Naive thymus-derived CD4-positive, alpha-beta T cell (primary cell): ENCODE results near the gene PDE5A. TPM values are rescaled to one million over a fixed set of nuclear protein-coding genes. Genes with fewer than 3 reads are reported as not detected.

ENCODE experiments used
- ATAC-seq: fragments of 150-1000 bp; cut with Tn5 transposase; 2 replicates; pipeline ENCODE4 v1.10.0; 2021; ENCODE audit warnings: mild to moderate bottlenecking, moderate library complexity
- CTCF ChIA-PET: fragments of 350-600 bp; sonication (Branson Sonifier 250); formaldehyde crosslinking; loops from one replicate; lab custom pipeline; 2021; ENCODE audit warnings: antibody characterized with exemption; lab: Charles Lee
- POLR2A ChIA-PET: fragments of 350-600 bp; sonication (Branson Sonifier 250); formaldehyde crosslinking; loops from one replicate; lab custom pipeline; 2021; ENCODE audit warnings: antibody characterized with exemption, inconsistent platforms; lab: Charles Lee
- DNase-seq, 9 donors: peaks; one replicate each; pipeline versions ENCODE4 v3.0.0 to v3.0.0-alpha.2; 2020 to 2022; ENCODE audit warnings: mixed read lengths in 1 of 9
- H3K27ac ChIP-seq: one replicate; pipeline ENCODE4 v1.7.0; 2013; ENCODE audit warnings: mild to moderate bottlenecking, low read depth, low read length, moderate library complexity
- H3K27me3 ChIP-seq, 2 donors: one replicate each; pipeline ENCODE4 v1.7.0; 2013; ENCODE audit warnings: low read length in 2 of 2, mild to moderate bottlenecking in 2 of 2, moderate library complexity in 2 of 2; ENCODE audit not compliant: control insufficient read depth in 2 of 2, insufficient read depth in 2 of 2
- H3K36me3 ChIP-seq, 3 experiments: 1 replicate in 2 of 3; 2 replicates in 1 of 3; pipeline ENCODE4 v1.7.0; 2013; ENCODE audit warnings: low read length in 3 of 3, mild to moderate bottlenecking in 3 of 3, moderate library complexity in 1 of 3; ENCODE audit not compliant: insufficient read depth in 3 of 3, control insufficient read depth in 2 of 3
- H3K4me1 ChIP-seq, 2 donors: one replicate each; pipeline ENCODE4 v1.7.0; 2013; ENCODE audit warnings: low read length in 2 of 2, mild to moderate bottlenecking in 2 of 2, moderate library complexity in 1 of 2; ENCODE audit not compliant: control insufficient read depth in 2 of 2, insufficient read depth in 2 of 2
- H3K4me3 ChIP-seq: 2 replicates; pipeline ENCODE4 v1.7.0; 2013; ENCODE audit warnings: mild to moderate bottlenecking, low read length
- H3K9me3 ChIP-seq, 3 experiments: 1 replicate in 2 of 3; 2 replicates in 1 of 3; pipeline ENCODE4 v1.7.0; 2013; ENCODE audit warnings: low read length in 3 of 3; ENCODE audit not compliant: control insufficient read depth in 2 of 3
- H3K27ac Mint-ChIP-seq, 9 donors: one replicate each; pipeline ENCODE4 v1.8.0; 2020 to 2022; ENCODE audit warnings: mixed read lengths in 9 of 9, mild to moderate bottlenecking in 8 of 9, moderate library complexity in 5 of 9, inconsistent platforms in 2 of 9
- H3K27me3 Mint-ChIP-seq, 5 donors: one replicate each; pipeline ENCODE4 v1.8.0; 2021 to 2022; ENCODE audit warnings: mixed read lengths in 5 of 5, mild to moderate bottlenecking in 1 of 5
- H3K36me3 Mint-ChIP-seq, 5 donors: one replicate each; pipeline ENCODE4 v1.8.0; 2020 to 2022; ENCODE audit warnings: mixed read lengths in 5 of 5, mild to moderate bottlenecking in 3 of 5, inconsistent platforms in 1 of 5
- H3K4me1 Mint-ChIP-seq, 7 donors: one replicate each; pipeline ENCODE4 v1.8.0; 2020 to 2022; ENCODE audit warnings: mixed read lengths in 7 of 7, mild to moderate bottlenecking in 3 of 7, inconsistent platforms in 1 of 7
- H3K4me3 Mint-ChIP-seq, 10 donors: one replicate each; pipeline ENCODE4 v1.8.0; 2020 to 2022; ENCODE audit warnings: mild to moderate bottlenecking in 10 of 10, mixed read lengths in 10 of 10, moderate library complexity in 6 of 10, inconsistent platforms in 2 of 10
- H3K9me3 Mint-ChIP-seq, 11 donors: one replicate each; pipeline ENCODE4 v1.8.0; 2020 to 2022; ENCODE audit warnings: mixed read lengths in 11 of 11, mild to moderate bottlenecking in 4 of 11, inconsistent platforms in 1 of 11, moderate library complexity in 1 of 11
- intact Hi-C, 2 donors: fragments of 100-400 bp; cut with micrococcal nuclease; formaldehyde crosslinking; loops; one replicate each; pipeline ENCODE4 v1.15.1; 2023
- polyA plus RNA-seq, 2 donors: library from polyadenylated mRNA; unstranded; fragments of 300-500 nt; fragmentation: Illumina TruSeq; gene quantifications; one replicate each; pipeline ENCODE4 v1.2.3, GENCODE V29; 2021
- total RNA-seq, 6 experiments: library from RNA in 5 of 6; stranded (reverse) in 5 of 6; gene quantifications; 1 replicate in 5 of 6; 2 replicates in 1 of 6; pipeline ENCODE4 v1.2.3 and lab custom pipeline; 2021 to 2026

Gene PDE5A
- total and polyA plus RNA-seq, 7 experiments from 2014 or later = 0.21 to 2.6 (median 0.65) TPM

DNA sequence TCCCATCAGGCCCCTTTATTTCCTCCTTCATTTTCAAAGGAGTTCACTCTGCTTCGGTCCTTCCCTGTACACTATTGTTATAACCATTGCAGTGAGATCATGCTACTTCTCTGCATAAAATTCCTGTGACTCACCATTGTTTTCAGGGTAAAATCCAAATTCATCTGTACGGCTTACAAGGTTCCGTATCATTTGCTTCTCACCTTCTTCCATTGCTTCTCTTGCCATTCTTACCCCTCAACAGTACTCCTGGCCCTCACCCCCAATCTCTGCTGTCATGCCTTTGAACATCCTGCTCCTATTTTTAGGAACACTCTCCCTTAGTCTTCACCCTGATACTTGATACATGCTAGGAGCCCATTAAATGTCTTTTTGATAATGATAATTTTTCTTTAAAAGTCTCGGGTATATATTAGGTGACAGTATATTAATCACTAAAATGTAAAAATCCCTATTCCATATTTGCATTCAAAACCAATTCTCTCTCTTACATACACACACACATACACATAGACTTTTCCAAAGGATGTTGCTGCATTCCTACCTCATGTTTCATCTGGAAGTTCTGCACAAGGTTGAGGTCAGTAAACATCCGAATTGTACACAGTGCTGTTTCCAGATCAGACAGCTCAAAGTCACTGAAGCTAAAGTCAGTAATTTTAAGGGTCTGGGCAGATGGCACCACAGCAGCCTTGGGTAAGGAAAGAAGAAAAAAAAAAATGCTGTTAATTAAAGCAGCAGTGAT, 103.4 kb downstream of the PDE5A start:
- Histone ChIP-seq H3K4me1 (no peaks in the 10 kb centered on the region), H3K9me3 (no peaks in the 10 kb centered on the region), H3K27ac (no peak overlapping the region), H3K36me3 (no peaks in the 10 kb centered on the region), H3K4me3 (no peak overlapping the region), H3K27me3 (no peaks in the 10 kb centered on the region)
- ChIA-PET CTCF (no interaction called here), POLR2A (no interaction called here)
- Mint-ChIP-seq H3K4me3 (no peak overlapping the region), H3K27me3 (no peaks in the 10 kb centered on the region), H3K27ac (peak overlapping the region in 1 of 9 donors; percentile 3), H3K9me3 (no peaks in the 10 kb centered on the region), H3K36me3 (peaks cover 0 to 39% (median 17%) of the 10 kb centered on the region in 5 donors), H3K4me1 (peaks cover 0 to 8% (median 0%) of the 10 kb centered on the region in 7 donors)
- intact Hi-C loops = no loop called here
- DNase-seq (no peak), ATAC-seq (no peak)

DNA sequence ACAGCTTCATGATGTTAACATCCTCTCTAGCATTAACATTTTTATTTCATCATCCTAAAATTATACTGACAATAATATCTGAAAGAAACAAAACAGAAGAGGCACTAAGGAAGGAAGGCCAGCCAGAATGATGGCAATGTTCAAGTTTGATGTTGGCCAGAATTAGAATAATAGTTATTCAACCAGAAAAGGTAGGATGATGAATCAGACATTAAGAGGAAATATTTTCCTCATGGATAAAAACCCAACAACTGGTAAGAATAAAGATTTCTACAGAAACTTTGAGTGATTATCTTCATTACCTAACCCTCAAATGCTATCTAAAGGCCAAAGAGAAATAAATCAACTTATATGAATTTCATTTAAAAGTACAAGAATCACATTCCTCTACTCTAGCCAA, 105.2 kb downstream of the PDE5A start:
- intact Hi-C loops = no loop called here
- H3K9me3 ChIP-seq = no peaks in the 10 kb centered on the region
- no peaks in the 10 kb centered on the region for H3K27me3 Mint-ChIP-seq
- H3K4me3 Mint-ChIP-seq = no peak overlapping the region
- peaks cover 0 to 8% (median 0%) of the 10 kb centered on the region in 7 donors for H3K4me1 Mint-ChIP-seq
- DNase-seq = no peak
- ChIA-PET CTCF (no interaction called here), POLR2A (no interaction called here)
- no peak overlapping the region for H3K27ac ChIP-seq
- no peaks in the 10 kb centered on the region for H3K27me3 ChIP-seq
- peaks cover 0 to 32% (median 13%) of the 10 kb centered on the region in 5 donors for H3K36me3 Mint-ChIP-seq
- H3K4me1 ChIP-seq = no peaks in the 10 kb centered on the region
- H3K9me3 Mint-ChIP-seq = no peaks in the 10 kb centered on the region
- H3K36me3 ChIP-seq = no peaks in the 10 kb centered on the region
- peak overlapping the region in 3 of 9 donors; percentile 13 to 60 (median 16) for H3K27ac Mint-ChIP-seq
- no peak overlapping the region for H3K4me3 ChIP-seq
- no peak for ATAC-seq

DNA sequence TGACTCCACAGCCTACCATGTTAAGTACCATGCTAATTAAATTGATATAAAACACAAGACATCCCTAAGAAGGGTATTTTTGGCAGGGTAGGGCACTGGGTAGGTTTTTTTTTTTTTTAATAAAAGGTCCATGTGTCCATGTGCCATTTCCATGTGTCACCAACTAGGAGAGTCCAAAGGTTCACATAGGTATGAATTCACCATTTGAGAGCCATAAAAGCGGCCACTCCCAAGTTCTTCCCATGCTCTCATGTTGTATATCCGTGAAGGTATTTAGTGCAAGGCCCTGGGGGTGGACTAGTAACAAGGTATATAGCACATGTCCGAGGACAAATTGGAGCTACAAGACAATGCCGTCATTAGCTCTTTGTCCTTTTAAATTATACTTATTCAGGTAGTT, 107.3 kb downstream of the PDE5A start:
- POLR2A ChIA-PET = no interaction called here
- Histone ChIP-seq H3K27me3 (no peaks in the 10 kb centered on the region), H3K4me1 (no peaks in the 10 kb centered on the region), H3K27ac (no peak overlapping the region), H3K4me3 (no peak overlapping the region), H3K36me3 (peaks cover 0 to 3% (median 0%) of the 10 kb centered on the region in 3 experiments), H3K9me3 (no peaks in the 10 kb centered on the region)
- no peaks in the 10 kb centered on the region for H3K9me3 Mint-ChIP-seq
- H3K4me3 Mint-ChIP-seq = no peak overlapping the region
- CTCF ChIA-PET = no interaction called here
- peaks cover 0 to 8% (median 0%) of the 10 kb centered on the region in 7 donors for H3K4me1 Mint-ChIP-seq
- H3K36me3 Mint-ChIP-seq = peaks cover 0 to 42% (median 21%) of the 10 kb centered on the region in 5 donors
- intact Hi-C loops = no loop called here
- DNase-seq (no peak), ATAC-seq (no peak)
- no peak overlapping the region for H3K27ac Mint-ChIP-seq
- no peaks in the 10 kb centered on the region for H3K27me3 Mint-ChIP-seq

DNA sequence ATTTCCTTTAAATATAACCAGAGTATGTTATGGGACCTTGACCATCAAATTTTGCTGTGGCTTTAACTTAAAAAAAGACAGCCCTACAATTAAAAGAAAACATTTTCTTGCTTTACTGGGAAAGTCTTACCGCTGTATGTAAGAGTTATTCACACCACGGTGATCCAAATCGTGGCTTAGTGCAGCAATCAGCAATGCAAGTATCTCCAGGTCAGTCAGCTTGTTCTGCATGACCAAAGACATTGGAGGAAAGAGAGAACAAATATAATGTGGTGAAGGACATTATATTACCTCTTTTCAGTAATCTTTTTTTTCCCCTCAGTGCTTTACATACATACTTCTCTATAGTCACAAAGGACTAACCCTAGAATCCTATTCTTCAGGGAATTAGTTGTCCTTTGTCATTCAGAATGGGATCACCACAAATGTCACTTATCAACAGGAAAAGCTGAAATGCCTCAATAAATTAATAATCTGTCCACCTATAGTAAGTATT, 109.6 kb downstream of the PDE5A start:
- Histone ChIP-seq H3K27ac (no peak overlapping the region), H3K9me3 (no peaks in the 10 kb centered on the region), H3K4me3 (no peak overlapping the region), H3K36me3 (peaks cover 0 to 16% (median 4%) of the 10 kb centered on the region in 3 experiments), H3K27me3 (no peaks in the 10 kb centered on the region), H3K4me1 (no peaks in the 10 kb centered on the region)
- Mint-ChIP-seq H3K27me3 (no peaks in the 10 kb centered on the region), H3K36me3 (peaks cover 0 to 35% (median 21%) of the 10 kb centered on the region in 5 donors), H3K9me3 (no peaks in the 10 kb centered on the region), H3K4me3 (no peak overlapping the region), H3K27ac (no peak overlapping the region), H3K4me1 (peaks cover 0 to 8% (median 0%) of the 10 kb centered on the region in 7 donors)
- ChIA-PET POLR2A (interaction anchor here (0.6 kb wide), 1 partner anchor 1143 kb away, joined by 3 read pairs; no protein-coding TSS in a partner anchor), CTCF (no interaction called here)
- intact Hi-C loops = no loop called here
- DNase-seq (no peak), ATAC-seq (no peak)

DNA sequence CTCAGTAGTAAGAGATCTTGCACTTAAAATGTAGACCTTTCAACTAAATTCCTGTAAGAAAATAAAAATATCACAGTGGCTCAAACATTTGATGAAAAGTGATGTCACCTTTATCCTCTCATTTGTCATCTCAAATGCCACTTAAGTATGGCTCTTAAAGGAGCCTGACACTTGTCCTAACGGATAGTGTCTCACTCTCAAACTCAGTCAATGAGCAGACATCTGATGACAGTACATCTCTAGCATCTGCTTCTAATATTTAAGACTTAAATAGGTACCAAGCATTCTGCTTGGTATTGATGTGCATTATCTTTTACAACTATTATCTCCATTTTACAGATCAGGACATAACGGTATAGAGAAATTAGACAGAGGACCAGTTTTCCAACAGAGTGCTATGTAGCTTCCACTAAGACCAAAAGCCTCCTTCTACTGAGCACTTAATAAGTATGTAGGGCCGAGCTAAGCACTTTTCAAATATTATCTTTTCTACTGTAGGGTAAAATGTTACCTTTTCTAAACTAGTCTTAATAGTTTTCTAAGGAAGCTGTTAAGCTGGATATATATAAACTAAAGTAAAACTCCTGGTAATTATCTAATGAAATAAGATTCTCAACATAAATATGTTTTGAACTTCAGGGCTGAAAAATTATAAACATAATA, 110.2 kb downstream of the PDE5A start:
- H3K4me3 ChIP-seq = no peak overlapping the region
- ATAC-seq (no peak), DNase-seq (no peak)
- no peak overlapping the region for H3K4me3 Mint-ChIP-seq
- peaks cover 0 to 8% (median 0%) of the 10 kb centered on the region in 7 donors for H3K4me1 Mint-ChIP-seq
- H3K9me3 Mint-ChIP-seq = no peaks in the 10 kb centered on the region
- POLR2A ChIA-PET = no interaction called here
- intact Hi-C loops = no loop called here
- H3K9me3 ChIP-seq = no peaks in the 10 kb centered on the region
- no peaks in the 10 kb centered on the region for H3K4me1 ChIP-seq
- H3K36me3 ChIP-seq = peaks cover 0 to 19% (median 10%) of the 10 kb centered on the region in 3 experiments
- no peaks in the 10 kb centered on the region for H3K27me3 ChIP-seq
- CTCF ChIA-PET = no interaction called here
- peak overlapping the region in 1 of 9 donors; percentile 30 for H3K27ac Mint-ChIP-seq
- no peak overlapping the region for H3K27ac ChIP-seq
- peaks cover 0 to 39% (median 27%) of the 10 kb centered on the region in 5 donors for H3K36me3 Mint-ChIP-seq
- no peaks in the 10 kb centered on the region for H3K27me3 Mint-ChIP-seq

DNA sequence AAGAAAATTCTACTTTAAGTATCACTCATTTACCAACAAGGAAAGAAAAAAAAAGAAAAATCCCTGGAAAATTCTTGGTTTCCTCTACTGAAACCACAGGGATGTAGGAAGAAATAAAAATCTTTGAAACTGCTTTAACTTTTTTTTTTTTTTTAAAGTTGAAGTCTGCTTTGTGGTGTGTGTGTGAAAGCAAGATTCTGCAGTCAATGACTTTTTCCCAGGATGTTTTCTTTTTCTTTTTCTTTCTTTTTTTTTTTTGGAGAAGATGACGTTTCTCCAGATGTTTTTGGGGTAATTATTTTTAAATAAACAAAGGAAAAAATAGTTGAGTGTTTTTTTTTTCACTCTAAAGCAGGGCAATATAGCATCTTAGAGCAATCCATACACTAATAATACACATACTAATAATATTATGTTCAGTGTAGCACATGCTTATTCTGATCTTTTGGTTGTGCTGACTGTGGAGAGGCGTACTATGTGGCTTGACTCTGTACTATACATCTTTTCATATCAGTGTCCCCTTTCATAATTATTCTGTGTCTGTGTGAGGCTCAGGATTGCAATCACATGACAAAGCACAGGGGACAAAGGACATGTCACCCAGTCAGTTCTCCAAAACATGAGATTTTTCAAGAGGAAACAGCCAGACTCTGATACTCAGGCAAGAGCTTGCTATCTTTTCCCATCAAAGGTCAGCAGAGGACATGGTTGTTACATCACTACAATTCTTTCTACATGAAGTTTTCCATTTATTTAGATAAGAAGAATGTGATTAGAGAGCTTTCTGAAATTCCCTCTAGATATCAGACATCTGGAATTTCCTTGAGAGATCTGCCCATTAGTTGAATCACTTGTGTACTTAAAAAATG, 111.0 kb downstream of the PDE5A start:
- no peaks in the 10 kb centered on the region for H3K9me3 ChIP-seq
- no peaks in the 10 kb centered on the region for H3K9me3 Mint-ChIP-seq
- no peak overlapping the region for H3K27ac ChIP-seq
- ChIA-PET POLR2A (no interaction called here), CTCF (no interaction called here)
- no peak overlapping the region for H3K4me3 Mint-ChIP-seq
- H3K27ac Mint-ChIP-seq = no peak overlapping the region
- peaks cover 0 to 2% (median 0%) of the 10 kb centered on the region in 7 donors for H3K4me1 Mint-ChIP-seq
- no peaks in the 10 kb centered on the region for H3K27me3 Mint-ChIP-seq
- H3K36me3 Mint-ChIP-seq = peaks cover 0 to 41% (median 29%) of the 10 kb centered on the region in 5 donors
- DNase-seq (no peak), ATAC-seq (no peak)
- H3K4me1 ChIP-seq = no peaks in the 10 kb centered on the region
- H3K36me3 ChIP-seq = peaks cover 0 to 26% (median 15%) of the 10 kb centered on the region in 3 experiments
- H3K4me3 ChIP-seq = no peak overlapping the region
- intact Hi-C loops = no loop called here
- H3K27me3 ChIP-seq = no peaks in the 10 kb centered on the region
